ENCODE results near the gene IRF8.

IRF8 gene

DNA sequence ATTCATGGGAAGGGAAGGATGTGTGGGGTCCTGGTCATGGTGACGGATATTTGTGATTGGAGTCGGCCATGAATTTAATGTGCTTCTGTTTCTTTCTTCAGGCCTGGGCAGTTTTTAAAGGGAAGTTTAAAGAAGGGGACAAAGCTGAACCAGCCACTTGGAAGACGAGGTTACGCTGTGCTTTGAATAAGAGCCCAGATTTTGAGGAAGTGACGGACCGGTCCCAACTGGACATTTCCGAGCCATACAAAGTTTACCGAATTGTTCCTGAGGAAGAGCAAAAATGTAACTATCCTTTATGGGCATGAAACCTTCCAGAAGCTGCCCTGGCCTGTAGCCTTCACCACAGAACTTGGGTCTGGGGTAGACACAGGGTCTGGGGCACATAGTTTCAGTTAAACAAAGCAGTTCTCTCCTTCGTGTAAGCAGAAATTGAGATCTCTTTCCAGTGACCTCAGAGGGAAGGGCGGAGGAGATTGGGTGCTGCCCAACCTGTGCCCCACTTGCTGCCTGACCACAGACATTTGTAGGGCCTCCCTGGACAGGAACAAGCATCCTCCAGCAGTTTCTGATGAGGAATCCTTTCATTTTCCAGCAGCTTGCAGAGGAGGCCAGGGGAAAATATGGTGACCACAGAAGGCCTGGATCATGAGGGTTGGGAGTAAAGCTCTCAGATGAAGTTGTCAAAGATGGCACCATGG lies 10.1 kb downstream of the IRF8 start:
- H3K9ac ChIP-seq (ENCODE audit: low read length), result no peak overlapping the region
- H3K27ac ChIP-seq (ENCODE audit: low read depth, low read length), result no peak overlapping the region
- H3K27me3 ChIP-seq (ENCODE audit: control insufficient read depth, insufficient read depth, low read length), result no peaks in the 10 kb centered on the region; the same call in 1 of the 2 replicates
- no peaks in the 10 kb centered on the region for H3K36me3 ChIP-seq (ENCODE audit: control insufficient read depth, insufficient read depth, low read length)
- peaks cover 14% of the 10 kb centered on the region for H3K9me3 ChIP-seq (ENCODE audit: control insufficient read depth, insufficient read depth, low read depth, low read length)
- H3K4me1 ChIP-seq (ENCODE audit: control insufficient read depth, insufficient read depth, low read length), result peaks cover 4% of the 10 kb centered on the region; the same call in 1 of the 2 replicates
- H3K4me3 ChIP-seq (ENCODE audit: low read depth, low read length), result no peak overlapping the region

GRCh38 chr16:85909932-85910853 lies 11.2 kb downstream of the IRF8 start:
- peaks cover 3% of the 10 kb centered on the region; the same call in 1 of the 2 replicates for H3K27me3 ChIP-seq (ENCODE audit: control insufficient read depth, insufficient read depth, low read length)
- H3K27ac ChIP-seq (ENCODE audit: low read depth, low read length), result no peak overlapping the region
- H3K9me3 ChIP-seq (ENCODE audit: control insufficient read depth, insufficient read depth, low read depth, low read length), result peaks cover 12% of the 10 kb centered on the region
- no peak overlapping the region for H3K4me3 ChIP-seq (ENCODE audit: low read depth, low read length)
- H3K36me3 ChIP-seq (ENCODE audit: control insufficient read depth, insufficient read depth, low read length), result no peaks in the 10 kb centered on the region
- H3K4me1 ChIP-seq (ENCODE audit: control insufficient read depth, insufficient read depth, low read length), result peaks cover 7% of the 10 kb centered on the region; the same call in 1 of the 2 replicates
- H3K9ac ChIP-seq (ENCODE audit: low read length), result no peak overlapping the region

DNA sequence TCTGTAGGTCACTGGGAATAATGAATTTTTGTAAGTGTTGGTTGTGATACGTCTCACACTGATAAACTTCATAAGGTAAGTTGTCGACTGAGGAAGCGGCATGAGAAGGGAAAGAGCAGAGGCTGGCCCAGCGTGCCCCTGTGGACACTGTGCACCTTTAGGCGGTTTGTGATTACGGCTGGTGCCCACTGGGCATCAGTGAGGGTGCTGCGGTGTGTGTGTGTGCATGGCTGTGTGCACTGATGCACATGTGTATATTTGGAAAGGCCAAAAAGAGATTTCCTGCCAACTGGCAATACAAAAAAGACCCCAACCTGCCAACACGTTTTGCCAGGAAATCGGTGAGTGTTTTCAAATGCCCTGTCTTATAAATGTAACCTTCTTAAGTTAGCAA lies 11.9 kb downstream of the IRF8 start:
- Histone ChIP-seq H3K27ac (ENCODE audit: low read depth, low read length) (no peak overlapping the region), H3K4me3 (ENCODE audit: low read depth, low read length) (no peak overlapping the region), H3K9me3 (ENCODE audit: control insufficient read depth, insufficient read depth, low read depth, low read length) (peaks cover 8% of the 10 kb centered on the region; the same call in 1 of the 2 replicates), H3K27me3 (ENCODE audit: control insufficient read depth, insufficient read depth, low read length) (peaks cover 3% of the 10 kb centered on the region; the same call in 1 of the 2 replicates), H3K36me3 (ENCODE audit: control insufficient read depth, insufficient read depth, low read length) (no peaks in the 10 kb centered on the region), H3K9ac (ENCODE audit: low read length) (no peak overlapping the region), H3K4me1 (ENCODE audit: control insufficient read depth, insufficient read depth, low read length) (peaks cover 7% of the 10 kb centered on the region; the same call in 1 of the 2 replicates)

DNA sequence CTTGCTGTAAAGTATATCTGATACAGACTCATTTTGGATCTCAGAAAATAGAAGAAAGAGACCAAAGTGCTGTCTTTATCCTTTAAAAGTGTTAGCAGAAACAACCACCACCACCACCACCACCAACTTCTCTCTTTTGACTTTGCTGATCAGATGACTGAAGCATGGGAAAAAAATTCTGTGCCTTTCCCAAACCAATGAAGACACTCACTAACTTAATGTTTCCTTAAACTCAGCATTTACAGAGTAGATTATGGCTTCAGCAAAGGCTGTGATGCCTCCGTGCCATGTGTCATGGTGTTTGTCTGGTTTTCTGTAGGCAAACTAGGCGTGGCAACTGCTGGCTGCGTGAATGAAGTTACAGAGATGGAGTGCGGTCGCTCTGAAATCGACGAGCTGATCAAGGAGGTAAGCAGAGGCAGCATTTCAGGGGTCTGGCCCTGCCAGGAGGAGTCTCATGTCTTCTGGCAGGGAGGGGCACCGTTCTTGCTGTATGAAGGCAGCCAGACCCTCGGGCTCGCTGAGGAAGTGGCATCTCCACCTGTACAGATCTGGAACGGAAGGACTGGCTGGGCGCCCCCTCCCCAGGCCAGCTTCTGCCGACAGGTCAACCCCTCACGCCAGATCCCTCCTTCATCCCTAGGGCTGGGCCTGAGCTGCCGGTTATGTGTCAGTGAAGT lies 12.4 kb downstream of the IRF8 start:
- H3K27ac ChIP-seq (ENCODE audit: low read depth, low read length), result no peak overlapping the region
- H3K4me3 ChIP-seq (ENCODE audit: low read depth, low read length), result no peak overlapping the region
- peaks cover 2% of the 10 kb centered on the region; the same call in 1 of the 2 replicates for H3K9me3 ChIP-seq (ENCODE audit: control insufficient read depth, insufficient read depth, low read depth, low read length)
- peaks cover 7% of the 10 kb centered on the region; the same call in 1 of the 2 replicates for H3K4me1 ChIP-seq (ENCODE audit: control insufficient read depth, insufficient read depth, low read length)
- peaks cover 3% of the 10 kb centered on the region; the same call in 1 of the 2 replicates for H3K27me3 ChIP-seq (ENCODE audit: control insufficient read depth, insufficient read depth, low read length)
- H3K36me3 ChIP-seq (ENCODE audit: control insufficient read depth, insufficient read depth, low read length), result no peaks in the 10 kb centered on the region
- H3K9ac ChIP-seq (ENCODE audit: low read length), result no peak overlapping the region

DNA sequence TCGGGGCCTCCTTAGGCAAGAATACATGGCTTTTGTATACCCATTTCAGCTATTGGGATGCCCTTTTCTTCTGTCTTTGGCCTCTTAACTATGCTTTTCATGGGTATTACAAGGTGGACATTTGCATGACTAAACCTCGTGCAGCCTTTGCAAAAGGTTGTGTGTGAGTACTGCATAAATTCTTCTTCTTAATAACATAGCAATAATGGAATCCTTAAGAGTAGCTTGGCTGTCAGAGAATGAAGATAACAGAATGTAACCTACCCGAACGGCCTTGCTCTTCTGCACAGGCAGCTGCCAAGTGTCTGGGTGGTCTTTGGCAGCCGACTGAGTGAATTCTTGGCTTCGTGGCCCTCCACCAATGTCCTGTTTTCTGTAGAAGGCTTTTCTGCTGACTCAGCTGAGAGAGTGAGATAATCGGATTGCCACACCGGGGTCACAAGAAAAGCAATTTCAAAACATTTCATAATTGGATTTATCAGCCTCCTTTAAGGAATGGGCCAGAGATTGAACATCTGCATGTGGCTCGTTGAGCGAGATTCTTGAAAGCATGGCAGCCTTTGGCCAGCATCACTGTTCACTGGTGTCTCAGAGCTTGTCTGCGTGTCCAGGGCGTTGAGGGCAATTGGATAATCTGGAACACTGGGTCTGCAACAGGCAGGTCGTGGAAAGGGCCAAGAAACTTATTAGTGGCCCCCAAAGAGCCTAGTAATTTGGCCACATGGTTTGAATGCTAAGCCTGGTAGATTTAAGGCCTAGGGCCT lies 13.4 kb downstream of the IRF8 start:
- Histone ChIP-seq H3K27ac (ENCODE audit: low read depth, low read length) (no peak overlapping the region), H3K9ac (ENCODE audit: low read length) (no peak overlapping the region), H3K4me1 (ENCODE audit: control insufficient read depth, insufficient read depth, low read length) (peaks cover 11% of the 10 kb centered on the region), H3K36me3 (ENCODE audit: control insufficient read depth, insufficient read depth, low read length) (no peaks in the 10 kb centered on the region), H3K9me3 (ENCODE audit: control insufficient read depth, insufficient read depth, low read depth, low read length) (no peaks in the 10 kb centered on the region), H3K4me3 (ENCODE audit: low read depth, low read length) (no peak overlapping the region), H3K27me3 (ENCODE audit: control insufficient read depth, insufficient read depth, low read length) (peaks cover 3% of the 10 kb centered on the region; the same call in 1 of the 2 replicates)

DNA sequence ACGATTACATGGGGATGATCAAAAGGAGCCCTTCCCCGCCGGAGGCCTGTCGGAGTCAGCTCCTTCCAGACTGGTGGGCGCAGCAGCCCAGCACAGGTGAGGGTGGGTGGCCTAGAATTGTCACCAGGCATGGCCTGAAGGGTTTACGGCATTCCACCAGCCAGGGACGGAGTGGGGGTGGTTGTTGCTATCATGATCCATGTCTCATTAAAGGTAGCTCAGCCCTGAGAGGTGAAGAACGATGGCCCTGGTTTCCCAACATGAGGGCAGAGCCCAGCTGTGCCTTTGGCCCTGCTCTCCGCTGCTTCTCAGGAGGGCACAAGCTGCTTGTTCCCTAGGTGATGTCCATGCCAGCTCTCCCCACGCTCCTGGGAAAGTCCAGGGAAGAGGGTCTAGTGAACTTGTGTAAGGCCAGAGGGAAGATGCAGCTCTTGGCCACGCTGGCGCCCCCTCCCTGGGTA lies 14.2 kb downstream of the IRF8 start:
- Histone ChIP-seq H3K9me3 (ENCODE audit: control insufficient read depth, insufficient read depth, low read depth, low read length) (no peaks in the 10 kb centered on the region), H3K27ac (ENCODE audit: low read depth, low read length) (no peak overlapping the region), H3K4me1 (ENCODE audit: control insufficient read depth, insufficient read depth, low read length) (peaks cover 11% of the 10 kb centered on the region), H3K4me3 (ENCODE audit: low read depth, low read length) (no peak overlapping the region), H3K36me3 (ENCODE audit: control insufficient read depth, insufficient read depth, low read length) (no peaks in the 10 kb centered on the region), H3K9ac (ENCODE audit: low read length) (no peak overlapping the region), H3K27me3 (ENCODE audit: control insufficient read depth, insufficient read depth, low read length) (peaks cover 3% of the 10 kb centered on the region; the same call in 1 of the 2 replicates)

DNA sequence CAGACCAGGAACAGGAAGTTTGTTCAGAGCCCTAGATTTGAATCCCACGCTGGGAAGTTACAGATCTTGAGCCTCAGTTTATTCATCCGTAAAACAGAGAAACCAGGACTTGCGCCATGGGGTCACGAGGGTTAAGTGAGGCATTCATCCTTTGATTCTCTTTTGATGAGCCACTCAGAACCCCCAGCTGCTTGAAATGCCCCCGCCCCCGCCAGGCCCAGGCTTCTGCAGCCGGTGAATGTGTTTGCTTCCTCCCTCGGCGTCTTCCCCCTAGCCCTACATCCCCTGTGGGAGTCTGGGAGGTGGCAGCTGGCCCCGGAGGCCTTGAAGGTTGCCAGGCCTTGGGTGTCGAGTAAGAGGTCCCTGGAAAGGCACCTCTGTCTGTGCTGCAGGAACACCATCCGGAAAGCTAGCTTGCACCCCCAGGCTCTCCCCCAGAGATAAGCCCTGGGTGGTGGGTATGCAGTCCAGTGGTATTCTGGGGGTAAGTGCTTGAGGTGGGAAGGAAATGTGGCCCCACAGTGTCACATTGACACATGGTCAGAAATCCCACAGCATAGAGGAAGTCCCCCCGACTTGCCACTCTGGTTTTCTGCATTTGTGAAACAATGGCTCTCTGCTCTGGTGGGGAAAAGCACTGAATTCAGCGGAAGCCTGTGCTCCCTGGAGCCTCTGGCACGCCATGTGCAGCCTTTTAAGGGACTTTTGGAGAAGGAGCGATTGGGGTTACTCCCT lies 14.9 kb downstream of the IRF8 start:
- no peak overlapping the region for H3K27ac ChIP-seq (ENCODE audit: low read depth, low read length)
- H3K4me1 ChIP-seq (ENCODE audit: control insufficient read depth, insufficient read depth, low read length), result peaks cover 11% of the 10 kb centered on the region
- H3K27me3 ChIP-seq (ENCODE audit: control insufficient read depth, insufficient read depth, low read length), result peaks cover 3% of the 10 kb centered on the region; the same call in 1 of the 2 replicates

DNA sequence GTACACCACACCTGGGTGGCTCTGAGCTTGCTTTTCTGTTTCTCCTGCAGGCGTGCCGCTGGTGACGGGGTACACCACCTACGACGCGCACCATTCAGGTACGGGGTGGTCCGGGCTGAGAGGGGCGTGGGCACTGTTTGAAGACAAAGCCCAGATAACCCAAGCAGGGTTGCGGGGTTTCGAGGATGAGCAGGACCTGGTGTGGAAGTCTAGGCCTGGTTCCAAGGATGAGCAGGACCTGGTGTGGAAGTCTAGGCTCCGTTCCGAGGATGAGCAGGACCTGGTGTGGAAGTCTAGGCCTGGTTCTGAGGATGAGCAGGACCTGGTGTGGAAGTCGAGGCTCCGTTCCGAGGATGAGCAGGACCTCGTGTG lies 15.4 kb downstream of the IRF8 start:
- H3K4me3 ChIP-seq (ENCODE audit: low read depth, low read length), result no peak overlapping the region
- H3K4me1 ChIP-seq (ENCODE audit: control insufficient read depth, insufficient read depth, low read length), result peaks cover 11% of the 10 kb centered on the region
- peaks cover 3% of the 10 kb centered on the region; the same call in 1 of the 2 replicates for H3K27me3 ChIP-seq (ENCODE audit: control insufficient read depth, insufficient read depth, low read length)
- no peak overlapping the region for H3K9ac ChIP-seq (ENCODE audit: low read length)
- H3K9me3 ChIP-seq (ENCODE audit: control insufficient read depth, insufficient read depth, low read depth, low read length), result no peaks in the 10 kb centered on the region
- H3K36me3 ChIP-seq (ENCODE audit: control insufficient read depth, insufficient read depth, low read length), result no peaks in the 10 kb centered on the region
- H3K27ac ChIP-seq (ENCODE audit: low read depth, low read length), result no peak overlapping the region

More for the DNA sequence above, 14.9 kb downstream of the IRF8 start:
- H3K9ac ChIP-seq (ENCODE audit: low read length), result no peak overlapping the region
- H3K9me3 ChIP-seq (ENCODE audit: control insufficient read depth, insufficient read depth, low read depth, low read length), result no peaks in the 10 kb centered on the region
- H3K4me3 ChIP-seq (ENCODE audit: low read depth, low read length), result no peak overlapping the region
- no peaks in the 10 kb centered on the region for H3K36me3 ChIP-seq (ENCODE audit: control insufficient read depth, insufficient read depth, low read length)

DNA sequence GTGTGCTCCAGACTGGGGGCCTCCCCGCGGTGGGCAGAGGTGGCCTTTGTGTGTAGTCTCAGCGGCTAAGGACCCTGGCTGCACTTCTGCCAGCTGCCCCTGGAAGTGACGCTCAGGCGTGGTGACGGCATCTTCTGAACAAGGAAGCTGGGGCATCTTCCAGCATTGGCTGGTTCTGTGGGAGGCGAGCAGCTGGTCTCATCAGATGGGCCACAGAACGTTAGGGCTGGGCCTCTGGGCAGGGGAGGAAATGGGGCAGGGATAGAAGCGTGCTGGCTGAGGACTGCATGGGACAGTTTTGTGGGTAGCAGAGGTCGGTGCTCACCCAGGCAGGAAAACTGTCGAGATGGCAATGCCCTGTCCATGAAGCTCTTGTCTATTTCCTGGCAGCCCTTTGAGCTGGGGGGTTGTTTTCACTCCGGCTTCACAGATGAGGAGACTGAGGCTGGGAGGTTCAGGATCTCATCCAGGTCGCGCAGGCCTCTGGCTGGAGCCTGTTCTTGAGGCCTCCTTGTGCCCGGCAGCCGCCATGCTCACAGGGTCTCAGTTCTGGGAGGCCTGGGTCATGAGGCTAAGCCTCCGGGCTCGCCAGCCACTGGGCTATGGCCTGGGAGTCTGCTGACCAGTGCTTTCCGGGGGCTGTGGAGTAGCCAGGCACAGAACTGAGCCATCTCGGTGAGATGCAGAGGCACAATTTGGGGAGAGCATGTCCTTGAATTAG lies 16.3 kb downstream of the IRF8 start:
- Histone ChIP-seq H3K27ac (ENCODE audit: low read depth, low read length) (no peak overlapping the region), H3K9ac (ENCODE audit: low read length) (no peak overlapping the region), H3K9me3 (ENCODE audit: control insufficient read depth, insufficient read depth, low read depth, low read length) (no peaks in the 10 kb centered on the region), H3K4me1 (ENCODE audit: control insufficient read depth, insufficient read depth, low read length) (peaks cover 11% of the 10 kb centered on the region), H3K4me3 (ENCODE audit: low read depth, low read length) (no peak overlapping the region), H3K27me3 (ENCODE audit: control insufficient read depth, insufficient read depth, low read length) (peaks cover 3% of the 10 kb centered on the region; the same call in 1 of the 2 replicates), H3K36me3 (ENCODE audit: control insufficient read depth, insufficient read depth, low read length) (no peaks in the 10 kb centered on the region)
